ENCODE measurements around the gene MRPS6. TPM values are rescaled to one million over a fixed set of nuclear protein-coding genes. Genes with fewer than 3 reads are reported as not detected.

Gene MRPS6
- 69.3 TPM for total RNA-seq
- long read RNA-seq, transcript MRPS6-201 (3 exons, 990 nt) = major isoform, 126 of 152 reads
- long read RNA-seq, transcript MRPS6-202 (5 exons, 1,061 nt) = minor isoform, 6 of 152 reads
- long read RNA-seq, partial matches to known transcripts = 3 of 152 reads
- long read RNA-seq, other reads (novel, unspliced or antisense) = 16 of 152 reads

DNA sequence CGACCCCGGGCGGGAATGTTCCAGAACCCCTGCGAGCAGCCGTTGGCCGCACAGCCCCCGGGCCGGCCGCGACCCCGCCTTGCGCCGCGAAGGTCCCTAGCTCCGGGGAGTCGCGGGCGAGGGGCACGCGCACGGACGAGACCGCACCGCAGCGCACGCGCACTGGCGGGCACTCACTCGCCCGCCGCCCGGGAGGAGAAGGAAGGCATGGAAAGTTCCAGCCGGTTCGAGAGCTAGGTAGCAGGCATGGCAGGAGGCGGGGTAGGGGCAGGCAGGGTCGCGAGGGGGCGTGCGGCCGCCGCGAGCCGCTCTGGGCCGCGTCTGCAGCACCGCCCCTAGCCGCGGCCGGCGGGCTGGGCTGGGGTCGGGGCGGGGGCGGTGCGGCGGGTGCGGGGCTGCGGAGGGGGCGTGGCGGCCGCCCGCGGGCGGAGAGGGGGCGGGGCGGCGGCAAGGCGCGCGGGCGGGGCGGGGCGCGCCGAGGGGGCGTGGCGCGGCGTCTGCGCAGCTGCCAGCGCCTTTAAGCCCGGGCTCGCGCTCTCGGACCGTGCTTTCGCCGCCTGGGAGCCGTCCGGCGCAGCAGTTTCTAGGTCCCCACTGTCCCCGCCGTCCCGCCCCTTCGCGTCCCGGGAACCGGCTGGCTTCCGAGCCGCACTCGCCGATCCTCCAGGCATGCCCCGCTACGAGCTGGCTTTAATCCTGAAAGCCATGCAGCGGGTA is at the start of gene MRPS6, which contains the start of gene SLC5A3:
Gene MRPS6 (plus strand): TSS at position 547 of the 717 bp plus-strand sequence. CDS start 123 bp downstream, at position 670.
Gene SLC5A3 (plus strand): TSS at position 547 of the 717 bp plus-strand sequence. CDS start 21,621 bp downstream, outside the sequence.
- peak; percentile 94 for DNase-seq (ENCODE audit: low spot score)

DNA sequence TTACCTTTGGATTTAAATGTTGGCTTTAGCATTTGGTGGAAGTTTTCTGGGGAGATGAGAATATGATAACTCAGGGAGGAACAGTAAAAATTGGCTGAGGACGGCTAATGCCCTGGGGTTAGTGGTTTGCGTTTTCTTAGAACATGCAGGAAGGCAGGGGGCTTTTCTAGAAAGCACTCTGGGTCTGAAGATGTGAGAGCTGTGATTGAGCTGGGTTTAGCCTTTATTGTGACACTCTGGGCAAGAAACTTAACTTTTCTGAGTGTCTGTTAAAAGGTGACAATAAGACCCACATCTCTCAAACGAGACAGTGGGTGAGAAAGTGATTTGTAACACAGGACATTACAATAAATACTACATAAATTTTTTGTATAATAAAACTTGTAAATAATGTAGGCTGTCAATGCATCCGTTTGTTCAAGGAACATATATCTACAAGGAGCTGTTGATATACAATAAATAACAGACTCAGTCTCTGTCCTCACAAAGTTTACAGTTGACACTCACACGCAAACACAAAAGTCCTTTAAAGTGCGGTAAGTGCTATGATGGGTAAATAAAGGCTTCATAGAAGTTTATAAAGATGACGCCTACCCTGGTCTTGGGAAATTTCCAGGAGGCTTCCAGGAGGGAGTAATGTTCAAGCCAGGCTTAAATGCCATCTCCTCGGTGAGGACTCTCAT is 49.5 kb upstream of the MRPS6 start:
- DNase-seq (ENCODE audit: low spot score) = no peak

DNA sequence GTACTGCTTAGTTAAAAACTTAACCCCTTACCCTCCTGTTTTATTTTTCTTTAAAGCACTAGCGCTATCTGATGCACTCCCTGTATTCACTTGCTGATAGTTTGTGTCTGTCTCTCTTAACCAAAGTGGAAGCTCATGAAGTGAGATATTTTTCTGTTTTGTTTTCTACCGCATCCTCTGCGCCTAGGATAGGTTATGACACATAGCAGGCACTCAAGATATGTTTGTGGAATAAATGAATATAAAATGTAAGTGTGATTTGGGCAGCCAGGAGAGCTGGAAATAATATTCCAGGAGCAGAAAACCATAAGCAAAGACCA is 49.0 kb upstream of the MRPS6 start:
- no peak for DNase-seq (ENCODE audit: low spot score)

DNA sequence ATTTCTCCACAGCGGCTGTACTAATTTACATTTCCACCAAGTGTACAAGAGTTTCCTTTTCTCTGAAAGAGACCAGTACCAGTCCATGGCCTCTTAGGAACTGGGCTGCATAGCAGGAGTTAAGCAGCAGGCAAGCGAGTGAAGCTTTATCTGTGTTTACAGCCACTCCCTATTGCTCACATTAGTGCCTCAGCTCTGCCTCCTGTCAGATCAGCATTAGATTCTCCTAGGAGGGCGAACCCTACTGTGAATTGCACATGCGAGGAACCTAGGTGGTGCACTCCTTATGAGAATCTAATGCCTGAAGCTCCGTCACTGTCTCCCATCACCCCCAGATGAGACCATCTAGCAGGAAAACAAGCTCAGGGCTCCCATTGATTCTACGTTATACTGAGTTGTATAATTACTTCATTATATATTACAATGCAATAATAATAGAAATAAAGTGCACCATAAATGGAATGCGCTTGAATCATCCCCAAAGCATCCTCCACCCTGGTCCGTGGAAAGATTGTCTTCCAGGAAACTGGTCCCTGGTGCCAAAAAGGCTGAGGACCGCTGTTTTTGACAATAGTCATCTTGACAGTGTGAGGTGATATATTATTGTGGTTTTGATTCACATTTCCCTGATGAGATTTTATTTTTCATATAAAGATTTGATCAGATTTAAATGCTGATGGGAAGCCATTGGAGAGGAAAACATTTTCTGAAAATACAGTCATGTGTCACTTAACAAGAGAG is 45.5 kb upstream of the MRPS6 start:
- no peak for DNase-seq (ENCODE audit: low spot score)

- DNase-seq (ENCODE audit: low spot score) = no peak
Measured at GRCh38 chr21:34029743-34030528, 43.4 kb upstream of the MRPS6 start.

DNA sequence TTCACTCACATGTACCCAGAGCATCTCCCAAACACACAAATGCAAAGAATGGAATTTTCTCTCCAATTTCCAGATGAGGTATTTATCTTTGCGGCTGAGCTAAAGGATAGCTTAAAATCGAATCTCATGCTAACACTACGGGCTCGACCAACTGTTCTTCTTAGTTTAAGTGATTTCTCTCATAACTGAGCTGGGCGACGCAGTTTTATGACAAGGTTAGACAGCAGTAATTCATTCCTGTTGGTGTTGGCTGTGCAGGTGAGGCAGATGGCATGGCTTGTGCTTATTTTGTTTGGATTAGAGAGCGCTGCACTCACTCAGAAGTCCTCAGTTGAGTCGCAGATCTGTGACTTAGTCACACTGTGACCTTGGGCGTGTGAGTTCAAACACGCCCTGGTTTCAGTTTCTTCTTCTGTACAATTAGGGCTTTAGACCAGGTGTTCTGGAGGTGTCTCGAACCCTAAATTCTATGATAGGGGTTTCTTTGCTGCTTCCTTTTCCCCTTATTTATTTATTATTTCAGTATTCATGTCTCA is 41.5 kb upstream of the MRPS6 start:
- DNase-seq (ENCODE audit: low spot score) = no peak

DNA sequence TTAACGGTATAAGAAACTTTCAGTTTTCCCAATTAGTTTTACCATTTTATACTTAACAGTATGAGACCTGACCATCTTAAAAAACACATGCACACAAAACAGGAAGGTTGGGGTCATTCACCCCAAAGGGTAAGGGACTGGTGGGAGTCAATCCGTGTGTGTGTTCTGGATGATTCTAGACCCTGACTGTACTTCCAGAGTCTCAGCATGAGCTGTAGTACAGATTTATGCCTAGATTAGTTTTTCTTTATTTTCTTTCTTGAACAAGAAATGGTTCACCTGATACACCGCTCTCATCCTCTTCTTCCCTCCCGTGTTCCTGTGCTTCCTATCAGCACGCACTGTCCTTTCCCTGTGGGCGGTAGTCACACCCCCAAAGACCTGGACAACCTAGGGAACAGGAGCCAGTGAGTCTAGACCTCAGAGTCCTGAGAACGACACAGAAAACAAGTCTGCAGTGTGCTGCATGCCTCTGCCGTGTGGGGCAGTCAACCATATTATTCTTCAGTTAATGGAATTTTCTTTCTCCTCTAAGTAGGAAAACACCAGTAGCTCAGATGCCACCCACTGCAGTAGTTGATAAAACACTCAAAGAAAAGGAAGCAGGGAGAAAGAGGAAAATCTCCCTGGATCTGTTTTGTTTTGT is 38.9 kb upstream of the MRPS6 start:
- DNase-seq (ENCODE audit: low spot score) = no peak

DNA sequence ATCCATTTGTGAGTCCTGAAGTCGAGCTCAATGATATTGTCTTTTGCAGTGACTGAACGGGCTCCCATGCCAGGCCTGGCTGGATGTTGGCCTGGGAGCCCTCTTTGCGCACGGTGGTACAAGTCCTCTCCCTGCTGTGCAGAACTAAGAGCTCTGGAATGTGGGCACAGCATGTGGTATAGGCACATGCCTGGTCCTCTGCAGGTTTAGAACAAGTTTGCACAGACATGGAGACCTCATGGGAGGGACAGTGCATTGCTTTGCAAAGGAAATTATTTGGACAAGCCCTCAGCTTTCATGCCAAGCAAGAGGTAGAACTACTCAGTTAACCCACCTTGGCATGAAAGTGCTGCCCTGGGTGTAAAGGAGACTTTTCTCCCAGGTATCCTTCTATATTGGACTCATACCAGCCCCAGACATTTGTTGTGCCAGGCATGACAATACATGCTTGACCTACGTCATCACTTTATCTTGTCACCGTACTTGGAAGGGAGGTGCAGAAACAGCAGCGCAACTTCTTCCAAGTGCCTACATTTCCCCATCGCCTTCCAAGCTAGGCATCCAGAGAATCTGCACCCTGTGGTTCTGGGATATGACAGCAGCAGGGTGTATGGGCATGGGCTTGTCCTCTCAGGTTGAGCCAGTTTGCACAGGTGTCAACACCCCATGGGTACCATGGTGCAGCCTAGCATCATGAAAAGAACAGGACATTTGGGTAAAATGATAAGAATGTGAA is 37.6 kb upstream of the MRPS6 start:
- DNase-seq (ENCODE audit: low spot score) = no peak

DNA sequence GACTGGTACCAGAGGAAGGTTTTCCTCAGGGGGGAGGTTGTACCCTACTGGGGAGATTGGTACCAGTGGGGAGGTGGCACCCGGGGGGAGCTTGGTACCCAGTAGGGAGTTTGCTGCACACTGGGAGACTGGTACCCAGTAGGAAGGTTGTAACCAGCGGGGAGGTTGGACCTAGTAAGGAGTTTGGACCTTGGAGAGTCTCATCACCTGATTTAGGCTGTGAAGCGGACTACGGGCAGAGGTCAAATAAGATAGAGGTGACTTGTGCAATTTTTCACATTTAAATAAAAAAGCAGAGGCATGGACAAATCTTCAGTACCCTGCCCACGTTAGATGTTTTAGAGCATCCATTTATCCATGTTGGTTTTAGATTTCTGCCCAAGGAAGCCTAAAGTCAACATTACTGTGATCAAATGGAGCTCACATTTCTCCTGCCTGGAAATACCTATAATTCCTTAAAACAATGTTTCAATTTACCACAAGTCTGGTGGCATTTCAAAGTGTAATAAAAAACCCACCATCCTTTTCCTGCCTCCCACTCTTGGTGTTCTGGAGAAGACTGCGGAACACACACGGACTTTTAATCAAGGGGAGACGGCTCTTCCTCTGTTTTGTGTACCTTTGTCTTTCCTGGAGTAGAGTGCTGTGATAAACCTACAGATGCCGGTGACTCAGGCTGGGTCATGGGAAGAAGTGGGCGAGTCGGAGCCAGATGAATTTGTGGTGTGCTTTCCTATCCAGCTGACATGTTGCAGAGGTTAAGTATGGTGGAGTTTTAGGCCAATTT is 36.2 kb upstream of the MRPS6 start:
- no peak for DNase-seq (ENCODE audit: low spot score)

DNA sequence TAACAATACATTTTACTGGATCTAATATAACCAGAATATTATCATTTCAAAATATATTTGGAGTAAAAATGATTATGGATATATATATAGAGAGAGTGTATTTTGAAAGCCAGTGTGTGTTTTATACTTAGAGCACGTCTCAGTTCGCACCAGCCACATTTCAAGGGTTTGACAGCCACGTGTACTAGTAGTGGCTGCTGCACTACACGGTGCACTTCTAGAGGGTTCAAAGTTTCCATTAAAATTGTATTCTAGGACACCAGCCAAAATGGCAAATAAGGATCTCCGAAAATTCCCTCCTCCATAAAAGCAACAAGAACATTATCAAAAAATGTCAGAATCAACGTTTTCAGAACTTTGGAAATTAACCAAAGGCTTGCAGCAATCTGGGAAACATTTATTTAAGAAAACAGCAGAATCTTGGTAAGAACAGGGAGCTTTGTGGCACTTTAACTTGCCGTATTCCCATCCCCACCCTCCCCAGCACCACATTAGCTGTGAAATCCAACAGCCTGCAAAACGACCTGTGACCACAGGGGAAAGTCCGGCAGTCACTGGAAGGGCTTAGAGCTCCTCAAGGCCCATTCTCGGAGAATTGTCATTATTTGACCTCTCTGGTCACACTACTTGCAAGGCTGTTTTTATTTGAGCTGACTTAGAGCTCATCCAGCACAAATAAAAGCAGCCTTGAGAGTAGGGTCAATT is 33.5 kb upstream of the MRPS6 start:
- DNase-seq (ENCODE audit: low spot score) = no peak

- DNase-seq (ENCODE audit: low spot score) = no peak
Measured at GRCh38 chr21:34042735-34043134, 30.6 kb upstream of the MRPS6 start.

GRCh38 chr21:34043333-34043732 is 30.0 kb upstream of the MRPS6 start:
- DNase-seq (ENCODE audit: low spot score) = no peak

DNA sequence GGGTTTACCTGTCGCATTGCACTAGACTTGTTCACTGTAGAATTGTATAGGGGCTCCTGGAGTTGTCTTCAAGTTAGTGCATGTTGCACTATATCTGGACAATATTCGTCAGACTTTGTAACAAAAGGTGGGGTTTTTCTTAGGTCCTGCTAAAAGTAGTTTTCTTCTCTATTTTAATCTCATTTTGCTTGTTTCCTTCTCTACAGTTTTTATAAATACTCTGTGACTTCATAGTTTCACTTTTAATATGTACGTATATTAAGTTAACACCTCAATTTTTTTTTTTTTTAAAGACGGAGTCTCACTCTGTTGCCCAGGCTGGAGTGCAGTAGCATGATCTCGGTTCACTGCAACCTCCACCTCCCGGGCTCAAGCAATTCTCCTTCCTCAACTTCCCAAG is 26.5 kb upstream of the MRPS6 start:
- DNase-seq (ENCODE audit: low spot score) = no peak

DNA sequence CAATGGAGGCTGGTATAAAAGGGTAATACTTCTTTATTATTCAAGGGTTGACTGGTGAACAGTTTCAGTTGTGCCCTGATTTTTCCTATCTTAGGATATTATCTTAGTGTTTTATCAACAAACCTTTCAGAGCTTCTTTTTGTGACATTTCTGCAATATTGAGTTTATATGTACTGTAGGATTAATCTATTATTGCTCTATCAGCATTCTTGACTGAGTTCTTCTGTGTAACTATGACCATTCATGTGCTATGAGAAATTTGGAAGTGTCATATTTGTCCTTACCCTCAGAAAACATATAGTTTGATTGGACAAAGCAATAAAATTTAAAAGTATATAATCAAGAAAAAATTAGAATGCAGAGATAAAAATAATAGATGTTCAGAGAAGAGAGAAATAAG is 25.5 kb upstream of the MRPS6 start:
- DNase-seq (ENCODE audit: low spot score) = no peak

GRCh38 chr21:34052171-34052570 is 21.2 kb upstream of the MRPS6 start:
- DNase-seq (ENCODE audit: low spot score) = no peak

DNA sequence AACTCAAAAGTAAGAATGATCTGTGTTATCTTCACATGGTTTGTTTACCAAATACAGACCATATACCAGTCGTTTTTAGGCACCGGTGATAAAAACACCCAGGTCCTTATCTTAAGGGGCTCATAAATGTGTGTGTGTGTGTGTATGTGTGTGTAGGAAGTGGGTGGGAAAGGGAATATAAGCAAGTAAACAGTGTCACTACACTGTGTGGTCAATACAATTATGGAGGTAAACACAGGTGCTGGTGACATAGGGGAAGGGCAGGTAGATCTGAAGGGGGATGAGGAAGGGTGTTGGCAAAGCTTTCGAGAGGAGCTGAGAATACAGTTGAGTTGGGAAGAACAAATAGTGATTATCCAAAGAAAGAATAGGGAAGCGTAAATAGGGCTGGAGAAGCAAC is 19.1 kb upstream of the MRPS6 start:
- DNase-seq (ENCODE audit: low spot score) = no peak

DNA sequence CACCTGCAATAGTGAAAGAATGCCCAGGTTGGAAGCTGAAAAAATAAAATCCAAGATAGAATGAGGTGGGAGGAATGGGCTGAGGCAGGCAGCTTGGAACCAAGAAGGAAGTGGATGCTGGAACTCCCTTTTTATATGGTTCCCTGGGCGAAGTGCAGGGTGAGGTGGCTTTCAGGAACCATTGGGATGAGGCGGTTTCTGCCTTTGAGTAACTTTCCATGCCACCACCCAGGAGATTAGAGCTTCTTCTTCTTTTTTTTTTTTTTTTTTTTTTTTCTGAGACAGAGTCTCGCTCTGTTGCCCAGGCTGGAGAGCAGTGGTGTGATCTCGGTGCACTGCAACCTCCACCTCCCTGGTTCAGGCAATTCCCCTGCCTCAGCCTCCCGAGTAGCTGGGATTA is 17.8 kb upstream of the MRPS6 start:
- DNase-seq (ENCODE audit: low spot score) = no peak

- no peak for DNase-seq (ENCODE audit: low spot score)
Measured at GRCh38 chr21:34061983-34062382, 11.4 kb upstream of the MRPS6 start.

Measured in mesenteric fat pad (tissue), 1 donor.